Activated T-cell treated with anti-CD3 and anti-CD28 coated beads, Interleukin-2, amount 50 U/mL, for 48 hours (primary cell): Measurements from ENCODE around the gene OR10C1.

Experiments
- DNase-seq, 2 experiments: peaks; one replicate each; pipeline ENCODE4 v3.0.0-alpha.2; 2020

The OR10C1 gene

DNA sequence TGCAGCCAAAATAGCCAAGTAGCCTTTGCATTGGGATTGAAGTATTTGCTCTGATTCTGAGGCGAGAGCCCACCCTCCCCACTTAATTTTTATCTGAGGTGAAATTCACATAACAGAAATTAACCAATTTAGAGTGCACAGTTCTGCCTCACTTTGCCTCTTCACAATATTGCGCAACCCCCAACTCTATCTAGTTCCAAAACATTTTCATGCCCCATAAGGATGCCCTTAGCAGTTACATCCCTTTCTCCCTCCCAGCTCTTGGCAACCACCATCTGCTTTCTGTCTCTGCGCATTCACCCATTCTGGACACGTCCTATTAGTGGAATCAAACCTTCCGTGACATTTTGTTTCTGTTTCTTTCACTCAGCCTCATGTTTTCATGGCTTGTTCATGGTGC lies 39.6 kb downstream of the OR10C1 start:
- no peak for DNase-seq

DNA sequence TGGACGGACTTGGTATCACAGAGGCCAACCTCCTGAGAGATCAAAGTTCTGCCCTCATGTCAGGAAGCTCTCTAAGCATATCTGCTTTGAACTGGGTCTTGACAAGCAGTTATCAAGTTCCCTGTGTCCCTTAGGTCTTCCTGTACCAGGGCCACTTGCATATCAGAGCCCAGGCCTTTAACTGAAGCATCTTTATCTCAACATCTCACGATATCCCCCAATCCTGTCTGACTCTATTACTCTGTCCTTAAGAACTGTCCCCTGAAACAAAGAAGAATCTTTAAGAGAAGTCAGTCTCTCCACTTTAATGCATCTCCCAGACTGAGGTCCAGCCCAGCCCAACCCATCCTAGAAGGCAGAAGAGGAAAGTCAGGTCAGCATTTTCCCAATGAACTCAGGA lies 40.5 kb downstream of the OR10C1 start:
- DNase-seq, result no peak

DNA sequence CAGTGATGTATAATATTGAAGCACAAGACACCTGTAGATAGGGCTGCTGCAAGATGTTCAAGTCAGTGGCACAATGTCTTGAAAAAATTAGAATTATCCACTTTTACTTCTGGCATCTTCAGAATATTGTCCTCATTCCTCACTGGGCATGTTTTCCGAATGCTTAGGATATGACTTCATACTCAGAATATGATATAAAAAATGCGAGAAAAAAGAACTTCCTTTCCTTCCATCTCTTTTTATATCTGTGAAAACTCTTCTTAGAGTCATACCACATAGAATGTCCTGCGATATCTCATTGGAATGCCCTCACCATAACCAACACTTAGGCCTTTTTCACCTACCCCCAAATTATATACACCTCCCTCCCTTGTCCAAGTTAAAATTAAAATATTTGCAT lies 44.1 kb downstream of the OR10C1 start:
- DNase-seq, result no peak

DNA sequence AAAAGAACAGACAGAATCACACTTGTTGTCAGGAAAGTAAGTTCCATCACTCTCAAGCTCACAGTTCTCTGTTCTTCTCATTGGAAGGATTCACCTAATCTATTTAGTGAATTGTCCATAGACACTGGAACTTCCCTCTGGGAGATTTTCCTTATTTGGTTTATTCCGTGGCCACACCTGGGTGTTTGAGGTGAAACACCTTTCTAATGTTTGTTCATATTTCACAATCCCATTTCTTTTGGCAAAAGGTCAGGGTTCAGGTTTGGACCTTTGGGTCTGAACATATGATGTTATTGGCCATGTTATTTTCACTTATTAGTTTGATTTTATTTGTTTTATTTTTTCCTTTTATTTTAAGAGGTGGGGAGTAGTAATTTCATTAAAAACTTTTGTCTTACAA lies 44.6 kb downstream of the OR10C1 start:
- DNase-seq, result no peak

DNA sequence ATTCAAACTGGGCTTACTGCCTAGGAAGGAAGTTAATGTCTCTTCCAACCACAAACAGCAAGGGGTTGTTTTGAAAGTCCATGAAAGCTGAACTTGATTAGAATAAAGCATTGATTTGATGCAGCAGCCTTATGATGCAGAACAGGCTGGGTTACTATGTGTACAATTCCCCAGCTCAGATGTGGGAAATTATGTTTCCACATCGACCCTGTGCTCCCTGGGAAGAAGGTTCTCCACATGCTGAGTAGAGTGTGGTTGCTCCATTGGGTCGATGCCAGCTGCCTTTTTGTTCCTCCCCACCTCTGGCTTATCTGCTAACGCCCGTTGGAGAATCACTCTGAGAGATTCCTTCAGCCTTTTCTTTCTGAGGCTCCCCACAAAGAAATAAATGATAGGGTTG lies 47.5 kb downstream of the OR10C1 start:
- DNase-seq, result no peak

DNA sequence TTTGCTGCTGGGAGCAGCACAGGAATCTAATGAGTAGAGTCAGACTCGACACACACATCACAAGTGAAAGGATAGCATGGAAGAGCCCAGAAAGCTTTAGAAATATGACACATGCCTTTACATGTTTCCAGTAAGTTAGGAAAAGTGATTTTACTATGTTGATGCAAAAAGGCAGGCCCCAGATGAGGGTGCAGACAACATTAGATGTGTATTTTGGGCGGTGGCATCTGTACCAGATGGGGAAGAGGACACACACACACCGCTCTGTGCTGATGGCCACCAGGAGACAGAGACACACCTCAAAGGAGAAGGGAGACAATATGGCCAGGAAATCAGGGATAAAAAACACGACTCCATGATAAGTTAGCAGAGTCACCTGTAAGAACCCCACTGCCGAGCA lies 48.0 kb downstream of the OR10C1 start:
- no peak for DNase-seq

DNA sequence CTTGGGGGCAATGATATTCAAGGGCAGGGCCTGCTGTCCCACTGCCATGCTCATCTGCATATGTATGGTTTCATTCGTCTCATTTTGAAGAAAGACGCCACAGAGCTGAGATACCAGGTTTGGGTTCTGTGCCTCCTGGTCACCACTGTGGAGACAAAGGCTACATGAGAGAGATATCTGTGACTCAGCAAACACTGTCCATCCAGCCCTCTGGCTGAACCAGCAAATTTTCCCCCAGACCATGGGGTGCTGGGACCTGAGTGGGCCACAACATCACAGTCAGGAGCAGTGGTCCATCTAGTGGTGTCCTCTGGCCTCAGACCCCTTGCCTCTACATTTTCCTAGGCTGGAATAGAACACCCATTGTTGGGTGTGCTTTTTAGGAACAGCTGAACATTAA lies 48.6 kb downstream of the OR10C1 start, which contains the start of gene MAS1L:
TSS of gene MAS1L (minus strand) at position 297 of the 400 bp plus-strand sequence. CDS start at position 243, 54 bp downstream.
- no peak for DNase-seq

DNA sequence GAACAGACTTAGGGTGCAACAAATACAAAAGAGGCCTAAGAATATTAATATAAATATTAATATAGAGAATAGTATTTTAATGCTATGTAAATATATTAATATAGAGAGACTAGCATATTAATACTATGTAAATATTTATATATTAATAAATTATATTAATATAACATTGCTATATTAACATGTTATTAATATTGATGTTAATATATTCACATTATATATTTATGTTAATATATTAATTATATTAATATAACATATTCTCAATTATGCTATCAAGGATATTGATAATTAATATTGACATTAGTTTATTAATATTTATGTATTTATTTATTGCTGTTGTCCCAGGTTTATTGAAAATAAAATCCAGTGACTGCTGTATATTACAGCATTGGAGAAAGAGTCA lies 49.8 kb downstream of the OR10C1 start:
- no peak for DNase-seq

DNA sequence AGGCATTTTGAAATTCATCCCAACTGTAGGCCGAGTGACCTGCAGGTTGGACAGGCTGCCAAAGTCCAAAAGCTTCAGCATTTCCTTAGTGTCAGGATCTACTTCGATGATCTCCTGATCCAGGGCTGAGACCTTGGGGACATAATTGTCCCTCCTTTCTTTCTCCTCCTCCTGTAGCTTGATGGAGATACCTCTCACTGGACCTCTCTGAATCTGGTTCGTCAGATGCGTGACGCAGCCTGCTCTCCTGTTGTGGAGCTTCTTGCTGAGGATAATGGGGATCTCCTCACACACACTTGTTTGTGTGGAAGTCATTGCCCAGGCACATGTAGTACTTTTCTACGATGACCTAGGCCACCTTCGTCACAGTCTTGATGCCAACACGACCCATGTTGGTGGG lies 50.2 kb downstream of the OR10C1 start:
- peak in 1 of 2 experiments; percentile 21 for DNase-seq

DNA sequence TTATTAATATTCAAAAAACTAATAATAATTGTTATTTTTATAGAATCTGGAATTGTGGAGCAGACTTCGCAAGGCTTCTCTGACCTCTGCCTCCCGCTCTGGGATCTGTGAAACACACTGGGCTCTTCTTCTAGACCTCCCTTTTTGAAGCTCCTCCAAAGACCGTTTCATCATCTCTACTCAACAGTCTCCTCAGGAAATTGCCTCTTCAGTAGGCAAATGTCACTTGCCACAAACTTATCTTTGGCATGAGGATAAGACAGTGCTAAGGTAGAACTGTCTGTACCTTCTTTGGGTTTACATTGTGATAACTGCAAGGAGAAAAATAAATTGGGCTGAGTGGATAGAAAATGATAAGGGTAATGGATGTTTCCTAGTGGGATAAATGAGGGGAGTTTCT lies 50.9 kb downstream of the OR10C1 start:
- no peak for DNase-seq

DNA sequence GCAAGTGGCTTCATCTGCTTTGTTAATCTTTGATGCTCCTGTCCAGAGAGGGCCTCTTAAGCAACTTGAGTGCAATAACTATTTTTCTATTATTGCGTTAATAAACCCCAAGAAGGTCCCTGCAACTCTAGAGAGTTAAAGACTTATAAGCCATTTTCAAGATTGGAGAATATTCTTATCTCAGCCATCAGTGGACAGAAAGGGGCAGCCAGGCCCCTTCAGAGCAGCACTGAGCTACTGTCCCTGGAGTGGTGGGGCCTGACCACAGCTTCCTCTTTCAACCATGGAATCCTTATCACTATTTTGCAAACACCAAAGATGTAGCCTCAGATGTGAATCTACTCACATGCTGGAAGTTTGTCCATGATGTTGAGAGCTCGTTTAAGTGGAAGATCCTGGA lies 51.4 kb downstream of the OR10C1 start:
- DNase-seq, result no peak
